ENCODE results near the gene TMEM108.

The TMEM108 gene

GRCh38 chr3:133408366-133408765 lies 370.2 kb downstream of the TMEM108 start:
- no peaks in the 10 kb centered on the region for H3K4me1 Mint-ChIP-seq (ENCODE audit: low read depth)
- no peaks in the 10 kb centered on the region for H3K9me3 Mint-ChIP-seq
- H3K36me3 Mint-ChIP-seq (ENCODE audit: low read depth): no peaks in the 10 kb centered on the region
- H3K27ac Mint-ChIP-seq: no peak overlapping the region
- no peak overlapping the region for H3K4me3 Mint-ChIP-seq
- peaks cover 9% of the 10 kb centered on the region for H3K27me3 Mint-ChIP-seq

- H3K27ac Mint-ChIP-seq: no peak overlapping the region
- H3K4me1 Mint-ChIP-seq (ENCODE audit: low read depth): no peaks in the 10 kb centered on the region
- no peaks in the 10 kb centered on the region for H3K9me3 Mint-ChIP-seq
- peaks cover 9% of the 10 kb centered on the region for H3K27me3 Mint-ChIP-seq
- H3K4me3 Mint-ChIP-seq: no peak overlapping the region
- H3K36me3 Mint-ChIP-seq (ENCODE audit: low read depth): no peaks in the 10 kb centered on the region
Observed at GRCh38 chr3:133408961-133409360, 370.8 kb downstream of the TMEM108 start.

- no peaks in the 10 kb centered on the region for H3K4me1 Mint-ChIP-seq (ENCODE audit: low read depth)
- H3K4me3 Mint-ChIP-seq: no peak overlapping the region
- no peaks in the 10 kb centered on the region for H3K9me3 Mint-ChIP-seq
- no peaks in the 10 kb centered on the region for H3K36me3 Mint-ChIP-seq (ENCODE audit: low read depth)
- peaks cover 9% of the 10 kb centered on the region for H3K27me3 Mint-ChIP-seq
- H3K27ac Mint-ChIP-seq: no peak overlapping the region
Observed at GRCh38 chr3:133410191-133410892, 372.2 kb downstream of the TMEM108 start.

GRCh38 chr3:133412183-133413132 lies 374.3 kb downstream of the TMEM108 start:
- peaks cover 5% of the 10 kb centered on the region for H3K27me3 Mint-ChIP-seq
- no peaks in the 10 kb centered on the region for H3K9me3 Mint-ChIP-seq
- H3K27ac Mint-ChIP-seq: no peak overlapping the region

GRCh38 chr3:133413161-133414020 lies 375.2 kb downstream of the TMEM108 start:
- Mint-ChIP-seq H3K27ac (no peak overlapping the region), H3K4me1 (ENCODE audit: low read depth) (no peaks in the 10 kb centered on the region), H3K9me3 (no peaks in the 10 kb centered on the region), H3K27me3 (peaks cover 5% of the 10 kb centered on the region), H3K36me3 (ENCODE audit: low read depth) (no peaks in the 10 kb centered on the region), H3K4me3 (no peak overlapping the region)

More at GRCh38 chr3:133412183-133413132, 374.3 kb downstream of the TMEM108 start:
- no peak overlapping the region for H3K4me3 Mint-ChIP-seq
- no peaks in the 10 kb centered on the region for H3K36me3 Mint-ChIP-seq (ENCODE audit: low read depth)
- H3K4me1 Mint-ChIP-seq (ENCODE audit: low read depth): no peaks in the 10 kb centered on the region

- H3K27me3 Mint-ChIP-seq: peaks cover 5% of the 10 kb centered on the region
- no peak overlapping the region for H3K4me3 Mint-ChIP-seq
- H3K9me3 Mint-ChIP-seq: no peaks in the 10 kb centered on the region
- no peaks in the 10 kb centered on the region for H3K36me3 Mint-ChIP-seq (ENCODE audit: low read depth)
- no peak overlapping the region for H3K27ac Mint-ChIP-seq
- no peaks in the 10 kb centered on the region for H3K4me1 Mint-ChIP-seq (ENCODE audit: low read depth)
Observed at GRCh38 chr3:133414021-133414392, 375.8 kb downstream of the TMEM108 start.

GRCh38 chr3:133418361-133418760 lies 380.2 kb downstream of the TMEM108 start:
- H3K27me3 Mint-ChIP-seq: no peaks in the 10 kb centered on the region
- no peaks in the 10 kb centered on the region for H3K36me3 Mint-ChIP-seq (ENCODE audit: low read depth)
- H3K4me1 Mint-ChIP-seq (ENCODE audit: low read depth): no peaks in the 10 kb centered on the region
- no peaks in the 10 kb centered on the region for H3K9me3 Mint-ChIP-seq
- no peak overlapping the region for H3K4me3 Mint-ChIP-seq
- no peak overlapping the region for H3K27ac Mint-ChIP-seq

- H3K4me1 Mint-ChIP-seq (ENCODE audit: low read depth): peaks cover 5% of the 10 kb centered on the region
- H3K4me3 Mint-ChIP-seq: no peak overlapping the region
- no peak overlapping the region for H3K27ac Mint-ChIP-seq
- H3K9me3 Mint-ChIP-seq: no peaks in the 10 kb centered on the region
- H3K36me3 Mint-ChIP-seq (ENCODE audit: low read depth): no peaks in the 10 kb centered on the region
- H3K27me3 Mint-ChIP-seq: no peaks in the 10 kb centered on the region
Observed at GRCh38 chr3:133419151-133419909, 381.1 kb downstream of the TMEM108 start.

- peak overlapping the region; percentile 68 for H3K27ac Mint-ChIP-seq
- H3K4me3 Mint-ChIP-seq: no peak overlapping the region
- H3K9me3 Mint-ChIP-seq: no peaks in the 10 kb centered on the region
- no peaks in the 10 kb centered on the region for H3K36me3 Mint-ChIP-seq (ENCODE audit: low read depth)
- peaks cover 5% of the 10 kb centered on the region for H3K4me1 Mint-ChIP-seq (ENCODE audit: low read depth)
- peaks cover 9% of the 10 kb centered on the region for H3K27me3 Mint-ChIP-seq
Observed at GRCh38 chr3:133424937-133425869, 387.0 kb downstream of the TMEM108 start.

GRCh38 chr3:133425898-133426297 lies 387.7 kb downstream of the TMEM108 start:
- no peaks in the 10 kb centered on the region for H3K9me3 Mint-ChIP-seq
- no peak overlapping the region for H3K4me3 Mint-ChIP-seq
- H3K27ac Mint-ChIP-seq: no peak overlapping the region
- H3K27me3 Mint-ChIP-seq: peaks cover 9% of the 10 kb centered on the region
- peaks cover 5% of the 10 kb centered on the region for H3K4me1 Mint-ChIP-seq (ENCODE audit: low read depth)
- H3K36me3 Mint-ChIP-seq (ENCODE audit: low read depth): no peaks in the 10 kb centered on the region

GRCh38 chr3:133426721-133427120 lies 388.5 kb downstream of the TMEM108 start:
- H3K4me1 Mint-ChIP-seq (ENCODE audit: low read depth): peaks cover 5% of the 10 kb centered on the region
- H3K36me3 Mint-ChIP-seq (ENCODE audit: low read depth): no peaks in the 10 kb centered on the region
- H3K4me3 Mint-ChIP-seq: no peak overlapping the region
- peaks cover 9% of the 10 kb centered on the region for H3K27me3 Mint-ChIP-seq
- H3K9me3 Mint-ChIP-seq: no peaks in the 10 kb centered on the region
- no peak overlapping the region for H3K27ac Mint-ChIP-seq

- Mint-ChIP-seq H3K27ac (no peak overlapping the region), H3K36me3 (ENCODE audit: low read depth) (no peaks in the 10 kb centered on the region), H3K4me1 (ENCODE audit: low read depth) (peaks cover 5% of the 10 kb centered on the region), H3K4me3 (no peak overlapping the region), H3K27me3 (peaks cover 9% of the 10 kb centered on the region), H3K9me3 (no peaks in the 10 kb centered on the region)
Observed at GRCh38 chr3:133428552-133428951, 390.4 kb downstream of the TMEM108 start.

GRCh38 chr3:133429063-133429462 lies 390.9 kb downstream of the TMEM108 start:
- no peak overlapping the region for H3K27ac Mint-ChIP-seq
- H3K27me3 Mint-ChIP-seq: peaks cover 9% of the 10 kb centered on the region
- H3K4me1 Mint-ChIP-seq (ENCODE audit: low read depth): no peaks in the 10 kb centered on the region
- H3K4me3 Mint-ChIP-seq: no peak overlapping the region
- no peaks in the 10 kb centered on the region for H3K36me3 Mint-ChIP-seq (ENCODE audit: low read depth)
- H3K9me3 Mint-ChIP-seq: no peaks in the 10 kb centered on the region
